Caco-2 (cell line): ENCODE results near the gene VEPH1. TPM values are rescaled to one million over a fixed set of nuclear protein-coding genes. Genes with fewer than 3 reads are reported as not detected.

ENCODE experiments used
- BruUV-seq: library from RNA; stranded (reverse); fragments of 400-500 nt; replicated peaks from 2 replicates; lab custom pipeline; 2021; lab: Mats Ljungman, UMichigan
- CTCF ChIA-PET: fragments of 300-600 bp; sonication (Branson Sonifier 250); formaldehyde crosslinking; loops from one replicate; lab custom pipeline; 2022; ENCODE audit warnings: antibody characterized with exemption; lab: Charles Lee
- POLR2A ChIA-PET: fragments of 300-600 bp; sonication (Branson Sonifier 250); formaldehyde crosslinking; loops from one replicate; lab custom pipeline; 2022; ENCODE audit warnings: antibody characterized with exemption; lab: Charles Lee
- DNase-seq, 2 experiments: peaks; one replicate each; pipeline versions ENCODE4 v3.0.0 to v3.0.0-alpha.2; 2020 to 2022
- H3K27me3 ChIP-seq: replicated peaks from 2 replicates; pipeline ENCODE4 v1.6.0; 2011; ENCODE audit warnings: low read length; ENCODE audit not compliant: control insufficient read depth, insufficient read depth
- H3K36me3 ChIP-seq: 2 replicates; pipeline ENCODE4 v1.5.1; 2011; ENCODE audit warnings: low read length; ENCODE audit not compliant: control insufficient read depth, insufficient read depth
- H3K4me1 ChIP-seq: fragments of 250-450 bp; sonication (Bioruptor Pico); 2 replicates; pipeline ENCODE4 v1.5.1; 2020; ENCODE audit warnings: mild to moderate bottlenecking
- H3K4me3 ChIP-seq: 2 replicates; pipeline ENCODE4 v1.5.1; 2011; ENCODE audit warnings: low read depth, mild to moderate bottlenecking, control low read depth, low read length
- H3K9me3 ChIP-seq: fragments of 250-450 bp; sonication (Bioruptor Pico); 2 replicates; pipeline ENCODE4 v1.5.1; 2020; ENCODE audit warnings: mild to moderate bottlenecking, moderate library complexity
- H3K27ac Mint-ChIP-seq: one replicate; pipeline ENCODE4 v1.8.0; 2022; ENCODE audit warnings: mixed read lengths; ENCODE audit not compliant: unreplicated experiment
- H3K27me3 Mint-ChIP-seq: one replicate; pipeline ENCODE4 v1.8.0; 2022; ENCODE audit warnings: mixed read lengths; ENCODE audit not compliant: insufficient read depth, unreplicated experiment
- H3K36me3 Mint-ChIP-seq: one replicate; pipeline ENCODE4 v1.8.0; 2022; ENCODE audit warnings: mild to moderate bottlenecking, mixed read lengths; ENCODE audit not compliant: insufficient read depth, unreplicated experiment
- H3K4me1 Mint-ChIP-seq: one replicate; pipeline ENCODE4 v1.8.0; 2022; ENCODE audit warnings: low read depth, mixed read lengths; ENCODE audit not compliant: unreplicated experiment
- H3K4me3 Mint-ChIP-seq: one replicate; pipeline ENCODE4 v1.8.0; 2022; ENCODE audit warnings: mild to moderate bottlenecking, moderate library complexity, mixed read lengths; ENCODE audit not compliant: unreplicated experiment
- H3K9me3 Mint-ChIP-seq: one replicate; pipeline ENCODE4 v1.8.0; 2022; ENCODE audit warnings: mixed read lengths; ENCODE audit not compliant: unreplicated experiment
- intact Hi-C: fragments of 100-400 bp; cut with micrococcal nuclease; formaldehyde crosslinking; loops from one replicate; pipeline ENCODE4 v1.10.0; 2022; ENCODE audit not compliant: unreplicated experiment
- total RNA-seq: library from RNA; stranded (reverse); gene quantifications from 2 replicates; pipeline ENCODE4 v1.2.3, GENCODE V29; 2022
- TF ChIP-seq, protein P1 (sequence below), 2 experiments: fragments of 200-600 bp in 1 of 2; IDR thresholded peaks; 1 replicate in 1 of 2; 2 replicates in 1 of 2; pipeline versions ENCODE4 v1.5.1 to v1.8.0; 2011 to 2022; ENCODE audit warnings: antibody characterized with exemption in 1 of 2, control low read depth in 1 of 2, inconsistent platforms in 1 of 2, low read depth in 1 of 2, low read length in 1 of 2, mild to moderate bottlenecking in 1 of 2, moderate library complexity in 1 of 2; ENCODE audit not compliant: insufficient read depth in 1 of 2, severe bottlenecking in 1 of 2, unreplicated experiment in 1 of 2

Gene VEPH1
- total RNA-seq, 1 experiment from 2014 or later, result 12.0 TPM

DNA sequence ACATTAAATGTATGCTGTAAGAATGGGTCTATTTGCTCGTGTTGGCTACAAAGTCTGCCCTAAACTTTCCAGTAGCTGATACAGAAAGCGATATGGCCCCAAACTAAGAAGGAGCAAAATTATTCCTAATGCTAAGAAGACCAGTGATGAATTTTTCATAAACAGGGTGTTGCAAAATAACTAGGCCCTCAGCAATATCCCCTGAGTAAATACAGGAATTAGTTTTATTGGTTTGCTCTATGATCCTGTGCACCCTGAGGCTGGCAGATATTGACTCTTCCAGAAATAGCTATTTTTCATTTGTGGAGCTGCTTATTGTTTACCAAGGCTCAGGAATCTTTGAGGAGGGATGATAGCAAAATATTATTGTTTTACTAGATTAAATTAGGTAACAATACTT lies 282.3 kb downstream of the VEPH1 start:
- no peak overlapping the region for H3K27ac Mint-ChIP-seq
- H3K9me3 Mint-ChIP-seq, result no peaks in the 10 kb centered on the region
- intact Hi-C loops, result loop anchor here (2.0 kb wide), 1 partner anchor 18 kb away; no protein-coding TSS in a partner anchor
- BruUV-seq, result no TSS peak
- Histone ChIP-seq H3K4me3 (no peak overlapping the region), H3K36me3 (no peaks in the 10 kb centered on the region), H3K9me3 (no peaks in the 10 kb centered on the region), H3K27me3 (no peaks in the 10 kb centered on the region), H3K4me1 (no peaks in the 10 kb centered on the region)
- no peaks in the 10 kb centered on the region for H3K4me1 Mint-ChIP-seq
- H3K4me3 Mint-ChIP-seq, result no peak overlapping the region
- POLR2A ChIA-PET, result no interaction called here
- H3K36me3 Mint-ChIP-seq, result no peaks in the 10 kb centered on the region
- TF ChIP-seq, protein P1, sequence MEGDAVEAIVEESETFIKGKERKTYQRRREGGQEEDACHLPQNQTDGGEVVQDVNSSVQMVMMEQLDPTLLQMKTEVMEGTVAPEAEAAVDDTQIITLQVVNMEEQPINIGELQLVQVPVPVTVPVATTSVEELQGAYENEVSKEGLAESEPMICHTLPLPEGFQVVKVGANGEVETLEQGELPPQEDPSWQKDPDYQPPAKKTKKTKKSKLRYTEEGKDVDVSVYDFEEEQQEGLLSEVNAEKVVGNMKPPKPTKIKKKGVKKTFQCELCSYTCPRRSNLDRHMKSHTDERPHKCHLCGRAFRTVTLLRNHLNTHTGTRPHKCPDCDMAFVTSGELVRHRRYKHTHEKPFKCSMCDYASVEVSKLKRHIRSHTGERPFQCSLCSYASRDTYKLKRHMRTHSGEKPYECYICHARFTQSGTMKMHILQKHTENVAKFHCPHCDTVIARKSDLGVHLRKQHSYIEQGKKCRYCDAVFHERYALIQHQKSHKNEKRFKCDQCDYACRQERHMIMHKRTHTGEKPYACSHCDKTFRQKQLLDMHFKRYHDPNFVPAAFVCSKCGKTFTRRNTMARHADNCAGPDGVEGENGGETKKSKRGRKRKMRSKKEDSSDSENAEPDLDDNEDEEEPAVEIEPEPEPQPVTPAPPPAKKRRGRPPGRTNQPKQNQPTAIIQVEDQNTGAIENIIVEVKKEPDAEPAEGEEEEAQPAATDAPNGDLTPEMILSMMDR (IDR thresholded peaks at IDR 0.05; ENCODE audit: insufficient read depth in 1 of 2, low read depth in 1 of 2, low read length in 1 of 2, severe bottlenecking in 1 of 2, unreplicated experiment in 1 of 2), result no peak
- CTCF ChIA-PET, result interaction anchor here (0.9 kb wide), 1 partner anchor 19 kb away, joined by 3 read pairs; no protein-coding TSS in a partner anchor
- H3K27me3 Mint-ChIP-seq, result no peaks in the 10 kb centered on the region
- peak in 1 of 2 experiments; percentile 10 for DNase-seq

DNA sequence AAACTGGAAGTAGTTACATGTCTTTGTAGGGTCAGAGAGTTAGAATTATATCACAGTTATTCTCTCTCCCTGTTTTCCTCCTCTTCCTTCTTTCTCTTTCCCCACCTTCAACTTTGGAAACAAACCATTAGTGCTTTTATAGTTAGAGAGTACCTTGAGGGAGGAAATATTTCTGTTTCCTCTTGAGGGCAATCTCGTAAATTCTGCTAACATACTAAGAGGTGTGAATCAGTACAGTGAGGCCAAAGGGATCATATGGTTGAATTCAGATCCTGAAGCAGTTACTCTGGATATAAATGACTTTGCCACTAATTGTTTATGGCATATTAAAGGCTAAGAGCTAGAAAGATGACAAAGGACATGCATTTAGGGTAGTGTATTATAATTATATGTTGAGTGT lies 283.0 kb downstream of the VEPH1 start:
- no peaks in the 10 kb centered on the region for H3K27me3 Mint-ChIP-seq
- Histone ChIP-seq H3K4me1 (no peaks in the 10 kb centered on the region), H3K9me3 (no peaks in the 10 kb centered on the region), H3K36me3 (no peaks in the 10 kb centered on the region), H3K27me3 (no peaks in the 10 kb centered on the region), H3K4me3 (no peak overlapping the region)
- H3K36me3 Mint-ChIP-seq, result no peaks in the 10 kb centered on the region
- no TSS peak for BruUV-seq
- H3K9me3 Mint-ChIP-seq, result no peaks in the 10 kb centered on the region
- no peak for DNase-seq
- H3K27ac Mint-ChIP-seq, result no peak overlapping the region
- TF ChIP-seq, protein P1 (IDR thresholded peaks at IDR 0.05; ENCODE audit: insufficient read depth in 1 of 2, low read depth in 1 of 2, low read length in 1 of 2, severe bottlenecking in 1 of 2, unreplicated experiment in 1 of 2), result no peak
- ChIA-PET POLR2A (no interaction called here), CTCF (interaction anchor here (1.3 kb wide), 1 partner anchor 19 kb away, joined by 3 read pairs; no protein-coding TSS in a partner anchor)
- intact Hi-C loops, result loop anchor here (2.0 kb wide), 1 partner anchor 19 kb away; no protein-coding TSS in a partner anchor
- H3K4me3 Mint-ChIP-seq, result no peak overlapping the region
- H3K4me1 Mint-ChIP-seq, result no peaks in the 10 kb centered on the region

DNA sequence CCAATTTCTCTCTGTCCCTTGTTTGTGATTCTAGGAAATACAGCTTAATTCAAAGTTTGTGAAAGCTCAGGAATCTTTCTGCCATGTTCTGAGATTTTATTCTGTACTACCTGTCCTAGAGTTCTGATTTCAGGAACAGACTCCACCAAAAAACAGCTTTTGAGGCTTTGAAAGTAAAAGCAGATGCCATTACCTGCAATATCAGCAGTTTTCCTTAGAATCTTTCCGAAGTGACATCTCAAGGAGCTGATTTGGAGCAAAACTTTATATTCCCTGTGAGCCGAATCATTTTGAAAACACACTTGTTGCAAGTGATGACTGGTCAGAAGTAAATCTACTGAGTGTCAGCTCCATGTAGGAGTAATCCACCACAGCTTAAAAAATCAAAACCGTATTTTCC lies 284.0 kb downstream of the VEPH1 start:
- no peak overlapping the region for H3K4me3 Mint-ChIP-seq
- TF ChIP-seq, protein P1 (IDR thresholded peaks at IDR 0.05; ENCODE audit: insufficient read depth in 1 of 2, low read depth in 1 of 2, low read length in 1 of 2, severe bottlenecking in 1 of 2, unreplicated experiment in 1 of 2), result no peak

More for the DNA sequence above, 284.0 kb downstream of the VEPH1 start:
- no peaks in the 10 kb centered on the region for H3K27me3 Mint-ChIP-seq
- H3K4me1 ChIP-seq, result no peaks in the 10 kb centered on the region
- H3K27ac Mint-ChIP-seq, result no peak overlapping the region
- ChIA-PET CTCF (interaction anchor here (1.3 kb wide), 1 partner anchor 18 kb away, joined by 3 read pairs; no protein-coding TSS in a partner anchor), POLR2A (no interaction called here)
- no peaks in the 10 kb centered on the region for H3K9me3 Mint-ChIP-seq
- BruUV-seq, result no TSS peak
- no peaks in the 10 kb centered on the region for H3K27me3 ChIP-seq
- no peaks in the 10 kb centered on the region for H3K36me3 ChIP-seq
- H3K36me3 Mint-ChIP-seq, result no peaks in the 10 kb centered on the region
- no peaks in the 10 kb centered on the region for H3K4me1 Mint-ChIP-seq
- intact Hi-C loops, result no loop called here
- no peaks in the 10 kb centered on the region for H3K9me3 ChIP-seq
- no peak for DNase-seq
- H3K4me3 ChIP-seq, result no peak overlapping the region

Other genes starting within 250 kb of the VEPH1 start
- gene PTX3, start 66.6 kb downstream of the VEPH1 start, total RNA-seq, result 0.16 TPM in 1 of 2 replicates, not detected in the other